ENCODE measurements around the gene LAMB1.

Gene LAMB1

GRCh38 chr7:107877731-107878382 lies 125.1 kb downstream of the LAMB1 start:
- DNase-seq (ENCODE audit: low read depth, low spot score): no peak

DNA sequence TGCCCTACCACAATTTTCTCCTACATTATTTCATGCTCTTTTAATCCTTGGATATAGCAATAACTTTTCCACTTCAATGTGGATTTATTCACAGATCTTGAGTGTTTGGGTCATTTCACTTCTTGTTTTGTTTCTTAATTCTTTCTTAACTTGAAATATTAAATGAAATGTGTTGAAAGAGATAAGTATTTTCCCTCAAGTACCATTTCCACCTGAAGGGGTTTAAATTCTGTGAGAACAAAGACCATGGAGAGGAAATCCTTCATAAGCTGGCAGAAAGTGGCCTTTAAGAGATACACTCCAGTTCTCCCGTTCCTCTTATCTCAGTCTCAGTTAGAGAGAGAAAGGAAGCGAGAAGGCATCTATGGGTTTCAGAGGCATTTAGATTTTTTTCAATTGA lies 126.0 kb downstream of the LAMB1 start:
- DNase-seq (ENCODE audit: low read depth, low spot score): no peak

GRCh38 chr7:107874605-107875446 lies 128.1 kb downstream of the LAMB1 start:
- no peak for DNase-seq (ENCODE audit: low read depth, low spot score)

GRCh38 chr7:107874111-107874510 lies 128.8 kb downstream of the LAMB1 start:
- DNase-seq (ENCODE audit: low read depth, low spot score): no peak

Data from iPS DF 19.7 (cell line).